ENCODE data around the gene CD300LD. TPM values are rescaled to one million over a fixed set of nuclear protein-coding genes. Genes with fewer than 3 reads are reported as not detected.
A peak's percentile ranks its signal among the peaks of the same experiment; 100 is the strongest.

CD300LD gene
- polyA plus RNA-seq, 1 experiment: not detected

GRCh38 chr17:74573169-74573568 is 18.9 kb downstream of the CD300LD start:
- DNase-seq (ENCODE audit: low read depth, low spot score): no peak
- ChIA-PET CTCF (no interaction called here), POLR2A (no interaction called here)
- peaks cover 19% of the 10 kb centered on the region for H3K9me3 ChIP-seq (ENCODE audit: control insufficient read depth, insufficient read depth, low read length)
- TF ChIP-seq, protein P1, sequence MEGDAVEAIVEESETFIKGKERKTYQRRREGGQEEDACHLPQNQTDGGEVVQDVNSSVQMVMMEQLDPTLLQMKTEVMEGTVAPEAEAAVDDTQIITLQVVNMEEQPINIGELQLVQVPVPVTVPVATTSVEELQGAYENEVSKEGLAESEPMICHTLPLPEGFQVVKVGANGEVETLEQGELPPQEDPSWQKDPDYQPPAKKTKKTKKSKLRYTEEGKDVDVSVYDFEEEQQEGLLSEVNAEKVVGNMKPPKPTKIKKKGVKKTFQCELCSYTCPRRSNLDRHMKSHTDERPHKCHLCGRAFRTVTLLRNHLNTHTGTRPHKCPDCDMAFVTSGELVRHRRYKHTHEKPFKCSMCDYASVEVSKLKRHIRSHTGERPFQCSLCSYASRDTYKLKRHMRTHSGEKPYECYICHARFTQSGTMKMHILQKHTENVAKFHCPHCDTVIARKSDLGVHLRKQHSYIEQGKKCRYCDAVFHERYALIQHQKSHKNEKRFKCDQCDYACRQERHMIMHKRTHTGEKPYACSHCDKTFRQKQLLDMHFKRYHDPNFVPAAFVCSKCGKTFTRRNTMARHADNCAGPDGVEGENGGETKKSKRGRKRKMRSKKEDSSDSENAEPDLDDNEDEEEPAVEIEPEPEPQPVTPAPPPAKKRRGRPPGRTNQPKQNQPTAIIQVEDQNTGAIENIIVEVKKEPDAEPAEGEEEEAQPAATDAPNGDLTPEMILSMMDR (IDR thresholded peaks at IDR 0.05; ENCODE audit: low read depth, low read length): no peak
- no peak overlapping the region for H3K4me3 ChIP-seq (ENCODE audit: low read depth, low read length)
- H3K27me3 ChIP-seq (ENCODE audit: control insufficient read depth, insufficient read depth, low read length): no peaks in the 10 kb centered on the region
- no peak overlapping the region for H3K27ac ChIP-seq (ENCODE audit: low read depth, low read length)

DNA sequence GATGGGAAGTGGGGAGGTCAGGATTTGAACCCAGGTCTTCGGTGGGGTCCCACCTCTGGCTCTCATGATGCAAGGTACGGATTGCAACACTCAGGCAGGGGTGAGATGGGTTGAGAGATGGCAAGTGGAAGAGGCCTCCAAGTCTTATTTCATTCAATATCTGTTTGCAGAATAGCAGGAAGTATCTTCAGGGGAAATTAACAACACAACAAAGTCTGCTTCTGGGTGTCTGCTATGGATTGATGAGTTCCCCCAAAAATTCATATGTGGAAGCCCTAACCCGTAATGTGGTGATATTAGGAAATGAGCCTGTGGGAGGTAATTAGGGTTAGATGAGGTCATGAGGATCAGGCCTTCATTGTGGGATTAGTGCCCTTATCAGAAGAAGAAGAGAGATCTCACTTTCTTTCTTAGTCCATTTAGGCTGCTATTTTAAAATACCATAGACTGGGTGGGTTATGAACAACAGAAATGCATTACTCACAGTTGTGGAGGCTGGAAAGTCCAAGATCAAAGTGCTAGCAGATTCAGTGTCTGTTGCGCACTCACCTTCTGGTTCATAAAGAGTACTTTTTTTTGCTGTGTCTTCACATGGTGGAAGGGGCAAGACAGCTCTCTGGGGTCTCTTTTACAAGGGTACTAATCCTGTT is 20.3 kb downstream of the CD300LD start:
- ChIA-PET CTCF (no interaction called here), POLR2A (no interaction called here)
- peaks cover 27% of the 10 kb centered on the region for H3K9me3 ChIP-seq (ENCODE audit: control insufficient read depth, insufficient read depth, low read length)
- H3K27ac ChIP-seq (ENCODE audit: low read depth, low read length): no peak overlapping the region
- TF ChIP-seq, protein P1 (IDR thresholded peaks at IDR 0.05; ENCODE audit: low read depth, low read length): no peak
- no peaks in the 10 kb centered on the region for H3K27me3 ChIP-seq (ENCODE audit: control insufficient read depth, insufficient read depth, low read length)
- no peak for DNase-seq (ENCODE audit: low read depth, low spot score)
- no peak overlapping the region for H3K4me3 ChIP-seq (ENCODE audit: low read depth, low read length)

DNA sequence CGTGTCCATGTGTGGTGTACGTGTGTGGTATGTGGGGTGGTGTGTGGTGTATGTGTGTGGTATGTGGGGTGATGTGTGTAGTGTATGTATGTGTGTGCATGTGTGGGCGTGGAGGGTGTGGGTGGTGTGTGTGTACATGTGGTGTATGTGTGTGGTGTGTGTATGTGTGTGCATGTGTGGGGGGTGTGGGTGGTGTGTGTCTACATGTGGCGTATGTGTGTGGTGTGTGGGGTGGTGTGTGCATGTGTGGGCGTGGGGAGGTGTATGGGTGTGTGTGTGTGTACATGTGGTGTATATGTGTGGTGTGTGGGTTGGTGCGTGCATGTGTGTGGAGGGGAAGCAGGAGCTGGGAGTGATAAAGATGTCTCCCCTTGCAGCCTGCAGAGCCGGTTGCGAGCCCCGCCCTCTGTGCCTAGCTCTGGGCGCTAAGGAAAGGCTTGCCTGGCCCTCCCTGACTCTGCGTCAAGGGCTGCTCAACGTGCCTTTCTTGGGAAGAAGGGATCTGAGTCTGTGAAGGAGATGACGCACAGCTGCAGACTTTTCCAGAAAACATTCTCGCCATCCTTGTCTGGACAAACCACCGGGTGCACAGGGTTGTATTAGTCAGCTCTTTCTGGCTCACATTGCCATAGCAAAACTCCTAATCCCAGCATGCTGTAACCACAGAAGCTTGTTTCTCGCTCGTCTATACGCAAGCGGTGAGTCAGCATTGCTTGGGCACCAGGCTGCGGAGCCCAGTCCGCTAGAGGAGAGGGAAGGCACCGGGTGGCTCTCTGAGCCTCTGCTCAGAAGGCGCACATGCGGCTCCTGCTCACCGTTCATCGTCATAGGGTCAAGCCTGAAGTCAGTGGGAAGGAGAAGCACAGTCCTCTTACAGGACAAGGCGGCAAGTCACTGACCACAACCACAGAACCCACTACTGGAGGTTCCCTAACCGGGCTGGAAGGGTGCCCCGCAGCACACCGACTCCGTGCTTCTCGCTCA is 22.8 kb downstream of the CD300LD start:
- H3K9me3 ChIP-seq (ENCODE audit: control insufficient read depth, insufficient read depth, low read length): peaks cover 27% of the 10 kb centered on the region

GRCh38 chr17:74568106-74568873 is 23.8 kb downstream of the CD300LD start:
- POLR2A ChIA-PET: no interaction called here

More for the DNA sequence above, 22.8 kb downstream of the CD300LD start:
- H3K27ac ChIP-seq (ENCODE audit: low read depth, low read length): no peak overlapping the region
- H3K4me3 ChIP-seq (ENCODE audit: low read depth, low read length): no peak overlapping the region
- CTCF ChIA-PET: no interaction called here
- DNase-seq (ENCODE audit: low read depth, low spot score): peak; percentile 36
- POLR2A ChIA-PET: no interaction called here
- H3K27me3 ChIP-seq (ENCODE audit: control insufficient read depth, insufficient read depth, low read length): no peaks in the 10 kb centered on the region
- TF ChIP-seq, protein P1 (IDR thresholded peaks at IDR 0.05; ENCODE audit: low read depth, low read length): no peak

More at GRCh38 chr17:74568106-74568873, 23.8 kb downstream of the CD300LD start:
- no peak for DNase-seq (ENCODE audit: low read depth, low spot score)
- CTCF ChIA-PET: no interaction called here
- Histone ChIP-seq H3K27ac (ENCODE audit: low read depth, low read length) (no peak overlapping the region), H3K27me3 (ENCODE audit: control insufficient read depth, insufficient read depth, low read length) (no peaks in the 10 kb centered on the region), H3K9me3 (ENCODE audit: control insufficient read depth, insufficient read depth, low read length) (peaks cover 31% of the 10 kb centered on the region), H3K4me3 (ENCODE audit: low read depth, low read length) (no peak overlapping the region)
- TF ChIP-seq, protein P1 (IDR thresholded peaks at IDR 0.05; ENCODE audit: low read depth, low read length): no peak

All from AG04450 (cell line).